Activated gamma-delta T cell (primary cell): Measurements from ENCODE around the gene PCDHB10.

Source experiments
- DNase-seq: peaks from one replicate; lab custom pipeline; 2025; lab: John Stamatoyannopoulos, UW

PCDHB10 gene

GRCh38 chr5:141236516-141237313 is 44.6 kb downstream of the PCDHB10 start:
- no peak for DNase-seq

DNA sequence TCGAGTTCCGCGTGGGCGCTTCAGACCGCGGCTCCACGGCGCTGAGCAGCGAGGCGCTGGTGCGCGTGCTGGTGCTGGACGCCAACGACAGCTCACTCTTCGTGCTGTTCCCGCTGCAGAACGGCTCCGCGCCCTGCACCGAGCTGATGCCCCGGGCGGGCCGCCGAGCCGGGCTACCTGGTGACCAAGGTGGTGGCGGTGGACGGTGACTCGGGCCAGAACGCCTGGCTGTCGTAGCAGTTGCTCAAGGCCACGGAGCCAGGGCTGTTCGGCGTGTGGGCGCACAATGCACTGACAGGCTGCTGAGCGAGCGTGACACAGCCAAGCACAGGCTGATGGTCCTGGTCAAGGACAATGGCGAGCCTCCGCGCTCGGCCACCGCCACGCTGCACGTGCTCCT is 49.3 kb downstream of the PCDHB10 start:
- DNase-seq: no peak
